ENCODE measurements around the gene OXGR1.

DNA sequence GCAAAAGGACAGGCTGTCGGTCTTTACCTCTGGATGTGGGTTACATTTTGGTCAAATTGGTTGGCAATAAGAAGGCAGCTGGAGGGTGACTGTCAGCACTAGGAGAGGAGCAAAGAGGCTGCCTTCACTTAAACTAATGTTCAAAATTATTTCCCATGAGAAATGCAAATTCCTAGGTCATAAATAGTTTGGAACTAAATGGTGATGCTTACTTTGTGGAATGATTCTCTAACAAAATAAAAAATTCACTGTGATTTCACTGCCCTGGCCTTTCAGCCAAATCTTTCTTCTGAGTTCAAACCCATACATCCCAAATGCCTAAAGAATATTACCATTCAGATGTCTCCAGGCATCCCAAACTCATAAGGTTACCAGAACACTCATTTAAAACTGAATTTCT is 25.0 kb upstream of the OXGR1 start:
- TF ChIP-seq, protein P1, sequence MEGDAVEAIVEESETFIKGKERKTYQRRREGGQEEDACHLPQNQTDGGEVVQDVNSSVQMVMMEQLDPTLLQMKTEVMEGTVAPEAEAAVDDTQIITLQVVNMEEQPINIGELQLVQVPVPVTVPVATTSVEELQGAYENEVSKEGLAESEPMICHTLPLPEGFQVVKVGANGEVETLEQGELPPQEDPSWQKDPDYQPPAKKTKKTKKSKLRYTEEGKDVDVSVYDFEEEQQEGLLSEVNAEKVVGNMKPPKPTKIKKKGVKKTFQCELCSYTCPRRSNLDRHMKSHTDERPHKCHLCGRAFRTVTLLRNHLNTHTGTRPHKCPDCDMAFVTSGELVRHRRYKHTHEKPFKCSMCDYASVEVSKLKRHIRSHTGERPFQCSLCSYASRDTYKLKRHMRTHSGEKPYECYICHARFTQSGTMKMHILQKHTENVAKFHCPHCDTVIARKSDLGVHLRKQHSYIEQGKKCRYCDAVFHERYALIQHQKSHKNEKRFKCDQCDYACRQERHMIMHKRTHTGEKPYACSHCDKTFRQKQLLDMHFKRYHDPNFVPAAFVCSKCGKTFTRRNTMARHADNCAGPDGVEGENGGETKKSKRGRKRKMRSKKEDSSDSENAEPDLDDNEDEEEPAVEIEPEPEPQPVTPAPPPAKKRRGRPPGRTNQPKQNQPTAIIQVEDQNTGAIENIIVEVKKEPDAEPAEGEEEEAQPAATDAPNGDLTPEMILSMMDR (IDR thresholded peaks at IDR 0.05; ENCODE audit: low read length) = no peak
- no peak for TF ChIP-seq EZH2 (IDR thresholded peaks at IDR 0.05; ENCODE audit: borderline replicate concordance, low read length)
